HL-60 (cell line): ENCODE data around the gene PWWP2B.

ENCODE experiments used
- CTCF ChIP-seq: IDR thresholded peaks from one replicate; pipeline ENCODE4 v1.5.1; 2011; ENCODE audit warnings: low read length, control low read depth, inconsistent platforms; ENCODE audit not compliant: insufficient read depth
- GABPA ChIP-seq: IDR thresholded peaks from 2 replicates; pipeline ENCODE4 v1.6.1; 2012; ENCODE audit warnings: low read depth
- POLR2AphosphoS5 ChIP-seq: IDR thresholded peaks from 2 replicates; pipeline ENCODE4 v1.6.1; 2012; ENCODE audit warnings: low read depth
- REST ChIP-seq: IDR thresholded peaks from 2 replicates; pipeline ENCODE4 v1.6.1; 2012; ENCODE audit warnings: low read depth; ENCODE audit not compliant: insufficient replicate concordance

- TF ChIP-seq CTCF: no peak
- no peak for TF ChIP-seq GABPA
- TF ChIP-seq POLR2AphosphoS5: no peak
- no peak for TF ChIP-seq REST
Measured at GRCh38 chr10:132373241-132373955, 23.6 kb upstream of the PWWP2B start.
